Glomerular visceral epithelial cell (primary cell): ENCODE measurements around the gene FRMD4A.
A peak's percentile ranks its signal among the peaks of the same experiment; 100 is the strongest.

Source experiments
- DNase-seq: peaks from one replicate; pipeline ENCODE4 v3.0.0-alpha.2; 2016; ENCODE audit errors: extremely low spot score

FRMD4A gene

GRCh38 chr10:14017467-14017866 lies 313.3 kb downstream of the FRMD4A start:
- DNase-seq = no peak

- no peak for DNase-seq
These were observed 313.8 kb downstream of the FRMD4A start for GRCh38 chr10:14016931-14017333.

- no peak for DNase-seq
These were observed 314.6 kb downstream of the FRMD4A start for GRCh38 chr10:14016011-14016536.

GRCh38 chr10:14014423-14014822 lies 316.3 kb downstream of the FRMD4A start:
- no peak for DNase-seq

GRCh38 chr10:14010769-14011574 lies 319.8 kb downstream of the FRMD4A start:
- DNase-seq = no peak

- peak; percentile 25 for DNase-seq
These were observed 320.6 kb downstream of the FRMD4A start for GRCh38 chr10:14010101-14010558.

GRCh38 chr10:14009371-14010100 lies 321.2 kb downstream of the FRMD4A start:
- peak; percentile 71 for DNase-seq

GRCh38 chr10:14008740-14009080 lies 322.0 kb downstream of the FRMD4A start:
- DNase-seq = no peak

GRCh38 chr10:14004536-14004935 lies 326.2 kb downstream of the FRMD4A start:
- no peak for DNase-seq

- DNase-seq = no peak
These were observed 327.1 kb downstream of the FRMD4A start for GRCh38 chr10:14003517-14004184.

- DNase-seq = no peak
These were observed 329.3 kb downstream of the FRMD4A start for GRCh38 chr10:14001298-14002040.

GRCh38 chr10:13998163-13998835 lies 332.4 kb downstream of the FRMD4A start:
- no peak for DNase-seq

- DNase-seq = no peak
These were observed 333.1 kb downstream of the FRMD4A start for GRCh38 chr10:13997650-13998049.

GRCh38 chr10:13994932-13995331 lies 335.8 kb downstream of the FRMD4A start:
- DNase-seq = no peak

GRCh38 chr10:13993673-13994089 lies 337.0 kb downstream of the FRMD4A start:
- DNase-seq = no peak

GRCh38 chr10:13993169-13993568 lies 337.6 kb downstream of the FRMD4A start:
- no peak for DNase-seq

GRCh38 chr10:13991353-13991752 lies 339.4 kb downstream of the FRMD4A start:
- DNase-seq = no peak

- no peak for DNase-seq
These were observed 339.8 kb downstream of the FRMD4A start for GRCh38 chr10:13990946-13991345.

- no peak for DNase-seq
These were observed 340.3 kb downstream of the FRMD4A start for GRCh38 chr10:13990392-13990805.

GRCh38 chr10:13989616-13990015 lies 341.1 kb downstream of the FRMD4A start:
- no peak for DNase-seq

GRCh38 chr10:13987446-13987845 lies 343.3 kb downstream of the FRMD4A start:
- DNase-seq = peak; percentile 84
